Sigmoid colon (tissue), 4 donors: Measurements from ENCODE around the gene NADK.

ENCODE experiments used
- POLR2A ChIP-seq, 2 donors: fragments of 450-650 bp; IDR thresholded peaks; one replicate each; pipeline ENCODE4 v1.6.1; 2016; ENCODE audit warnings: antibody characterized with exemption in 2 of 2, mild to moderate bottlenecking in 2 of 2, moderate library complexity in 2 of 2
- POLR2AphosphoS5 ChIP-seq, 4 donors: sonication (generic); formaldehyde crosslinking; IDR thresholded peaks; one replicate each; pipeline ENCODE4 v1.6.1; 2017; ENCODE audit warnings: antibody characterized with exemption in 4 of 4
- TF ChIP-seq, protein P1 (sequence below), 4 experiments: fragments of 450-650 bp in 3 of 4; fragments of 200-600 bp in 1 of 4; IDR thresholded peaks; one replicate each; pipeline ENCODE4 v1.5.1; 2016 to 2019; ENCODE audit warnings: antibody characterized with exemption in 4 of 4, mild to moderate bottlenecking in 3 of 4, moderate library complexity in 2 of 4

GRCh38 chr1:1755426-1755825, 22.8 kb downstream of the NADK start:
- TF ChIP-seq POLR2AphosphoS5 (IDR thresholded peaks at IDR 0.05): no peak
- TF ChIP-seq, protein P1, sequence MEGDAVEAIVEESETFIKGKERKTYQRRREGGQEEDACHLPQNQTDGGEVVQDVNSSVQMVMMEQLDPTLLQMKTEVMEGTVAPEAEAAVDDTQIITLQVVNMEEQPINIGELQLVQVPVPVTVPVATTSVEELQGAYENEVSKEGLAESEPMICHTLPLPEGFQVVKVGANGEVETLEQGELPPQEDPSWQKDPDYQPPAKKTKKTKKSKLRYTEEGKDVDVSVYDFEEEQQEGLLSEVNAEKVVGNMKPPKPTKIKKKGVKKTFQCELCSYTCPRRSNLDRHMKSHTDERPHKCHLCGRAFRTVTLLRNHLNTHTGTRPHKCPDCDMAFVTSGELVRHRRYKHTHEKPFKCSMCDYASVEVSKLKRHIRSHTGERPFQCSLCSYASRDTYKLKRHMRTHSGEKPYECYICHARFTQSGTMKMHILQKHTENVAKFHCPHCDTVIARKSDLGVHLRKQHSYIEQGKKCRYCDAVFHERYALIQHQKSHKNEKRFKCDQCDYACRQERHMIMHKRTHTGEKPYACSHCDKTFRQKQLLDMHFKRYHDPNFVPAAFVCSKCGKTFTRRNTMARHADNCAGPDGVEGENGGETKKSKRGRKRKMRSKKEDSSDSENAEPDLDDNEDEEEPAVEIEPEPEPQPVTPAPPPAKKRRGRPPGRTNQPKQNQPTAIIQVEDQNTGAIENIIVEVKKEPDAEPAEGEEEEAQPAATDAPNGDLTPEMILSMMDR (IDR thresholded peaks at IDR 0.05): no peak
- TF ChIP-seq POLR2A (IDR thresholded peaks at IDR 0.05): no peak
